Stimulated activated naive CD8-positive, alpha-beta T cell treated with anti-CD3 and anti-CD28 coated beads, Interleukin-15, Interleukin-2, amounts not matched to agents 100 U/mL and 50 U/mL, for 24 hours (primary cell): Measurements from ENCODE around the gene EXOSC3.

Experiments used
- ATAC-seq: fragments of 150-1000 bp; cut with Tn5 transposase; one replicate; pipeline ENCODE4 v1.10.0; 2021
- DNase-seq: peaks from one replicate; pipeline ENCODE4 v3.0.0; 2021

The EXOSC3 gene

GRCh38 chr9:37732086-37732741 lies 52.6 kb downstream of the EXOSC3 start:
- ATAC-seq = no peak
- DNase-seq = no peak

DNA sequence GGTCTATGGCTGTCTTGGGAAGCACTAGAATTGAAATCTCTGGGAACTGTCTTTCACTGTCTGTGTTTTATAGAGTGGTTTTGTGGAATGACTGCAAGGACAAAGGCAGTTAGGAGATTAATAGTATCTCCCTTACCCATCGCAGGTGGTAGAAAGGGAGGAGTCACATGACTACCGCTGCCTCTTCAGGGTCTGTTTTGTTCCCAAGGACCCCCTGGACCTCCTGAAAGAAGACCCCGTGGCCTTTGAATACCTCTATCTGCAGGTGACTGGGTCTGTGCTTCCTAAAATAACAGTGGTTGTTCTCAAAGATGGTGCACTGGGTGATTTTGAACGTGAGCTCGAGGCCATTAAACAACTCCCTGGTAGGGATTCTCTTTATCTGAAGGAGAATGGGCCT lies 54.0 kb downstream of the EXOSC3 start:
- ATAC-seq = no peak
- no peak for DNase-seq

DNA sequence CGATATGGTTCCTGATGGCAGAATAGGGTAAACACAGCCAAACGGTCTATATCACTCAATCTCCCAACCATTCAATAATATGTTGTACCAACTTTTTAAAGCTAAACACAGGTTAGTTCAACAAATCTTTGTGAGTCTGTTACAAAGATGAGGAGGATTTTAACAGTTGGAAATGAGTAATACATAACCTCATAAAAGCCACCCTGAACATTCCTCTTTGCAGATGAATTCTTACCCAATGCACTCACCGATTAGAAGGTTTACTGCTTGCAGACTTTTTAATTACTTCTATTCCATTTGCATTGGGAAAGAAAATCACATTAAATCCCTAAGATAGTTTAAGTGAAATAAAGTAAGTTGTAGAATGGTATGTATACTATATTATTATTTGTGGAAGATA lies 54.6 kb downstream of the EXOSC3 start:
- DNase-seq = no peak
- ATAC-seq = no peak
